OCI-LY3 (cell line): Measurements from ENCODE around the gene RORC.

Experiments used
- H2AFZ ChIP-seq: fragments of 200-600, 300-600 bp; shearing (Covaris generic); 2 replicates; pipeline ENCODE4 v1.6.0; 2014; ENCODE audit warnings: antibody characterized with exemption, low read depth, low read length
- H3K27ac ChIP-seq: fragments of 200-600, 300-600 bp; sonication (generic); 2 replicates; pipeline ENCODE4 v1.5.1; 2014; ENCODE audit warnings: mild to moderate bottlenecking, low read length, moderate library complexity, mixed read lengths
- H3K27me3 ChIP-seq: fragments of 200-600, 300-600 bp; sonication (generic); 2 replicates; pipeline ENCODE4 v1.6.1; 2014; ENCODE audit warnings: low read depth, low read length, mixed read lengths
- H3K36me3 ChIP-seq: fragments of 200-600, 300-600 bp; sonication (generic); replicated peaks from 2 replicates; pipeline ENCODE3; 2014; ENCODE audit warnings: low read depth, low read length, mixed read lengths
- H3K4me1 ChIP-seq: fragments of 300-600, 200-600 bp; sonication (generic); 2 replicates; pipeline ENCODE4 v1.6.1; 2014; ENCODE audit warnings: low read length, mixed read lengths
- H3K4me2 ChIP-seq: fragments of 200-600, 300-600 bp; sonication (generic); 2 replicates; pipeline ENCODE4 v1.6.1; 2014; ENCODE audit warnings: low read length, mixed read lengths
- H3K4me3 ChIP-seq: fragments of 300-600, 200-600 bp; sonication (generic); 2 replicates; pipeline ENCODE4 v1.5.1; 2014; ENCODE audit warnings: antibody characterized with exemption, mild to moderate bottlenecking, low read length, moderate library complexity
- H3K79me2 ChIP-seq: fragments of 300-600, 200-600 bp; shearing (Covaris generic); 2 replicates; pipeline ENCODE4 v1.6.1; 2014; ENCODE audit warnings: mild to moderate bottlenecking, low read length, mixed read lengths
- H3K9ac ChIP-seq: fragments of 300-600, 200-600 bp; shearing (Covaris generic); 2 replicates; pipeline ENCODE4 v1.6.0; 2014; ENCODE audit warnings: mild to moderate bottlenecking, low read length, moderate library complexity
- H3K9me3 ChIP-seq: fragments of 200-600, 300-600 bp; shearing (Covaris generic); 2 replicates; pipeline ENCODE4 v1.6.1; 2014; ENCODE audit warnings: low read length, mixed read lengths; ENCODE audit not compliant: insufficient read depth
- H4K20me1 ChIP-seq: fragments of 200-600, 300-600 bp; sonication (generic); 2 replicates; pipeline ENCODE4 v1.6.1; 2016; ENCODE audit warnings: low read length, mixed read lengths; ENCODE audit not compliant: insufficient read depth
- EZH2phosphoT487 ChIP-seq: fragments of 200-600 bp; shearing (Covaris generic); IDR thresholded peaks from 2 replicates; pipeline ENCODE4 v1.6.1; 2018; ENCODE audit warnings: antibody characterized with exemption, mixed run types, low read depth
- TF ChIP-seq, protein P1 (sequence below): fragments of 200-600, 300-600 bp; sonication (generic); IDR thresholded peaks from 2 replicates; pipeline ENCODE4 v1.5.1; 2014; ENCODE audit warnings: antibody characterized with exemption, low read length, low read depth

The RORC gene

DNA sequence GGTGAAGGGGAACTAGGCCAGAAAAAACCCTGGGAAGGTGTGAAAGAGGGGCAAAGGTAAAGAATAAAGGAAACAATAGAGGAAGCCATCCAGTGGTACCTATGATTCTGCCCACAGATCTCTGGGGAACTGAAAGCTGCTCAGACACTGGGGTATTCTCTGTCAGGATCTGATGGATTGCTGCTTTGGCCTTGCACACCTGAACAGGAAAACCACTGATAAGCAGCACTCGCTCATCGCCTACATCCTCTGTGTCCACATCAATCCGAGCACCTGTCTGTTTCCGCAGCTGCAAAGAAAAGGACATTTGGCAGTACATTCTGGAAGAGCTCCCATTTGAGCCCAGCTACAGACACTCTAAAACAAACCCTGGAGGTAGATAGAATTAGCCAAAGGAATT, 51.8 kb downstream of the RORC start:
- Histone ChIP-seq H3K27me3 (peaks cover 3% of the 10 kb centered on the region; the same call in 1 of the 2 replicates), H3K4me1 (0 out of 2 replicates have a peak, but pooled peaks cover 3% of the 10 kb centered on the region), H3K27ac (no peak overlapping the region), H2AFZ (no peak overlapping the region), H3K4me3 (no peak overlapping the region), H3K36me3 (peaks cover 11% of the 10 kb centered on the region), H3K9me3 (no peaks in the 10 kb centered on the region), H3K9ac (no peak overlapping the region), H3K4me2 (no peak overlapping the region), H3K79me2 (no peaks in the 10 kb centered on the region), H4K20me1 (no peaks in the 10 kb centered on the region)
- no peak for TF ChIP-seq EZH2phosphoT487
- TF ChIP-seq, protein P1, sequence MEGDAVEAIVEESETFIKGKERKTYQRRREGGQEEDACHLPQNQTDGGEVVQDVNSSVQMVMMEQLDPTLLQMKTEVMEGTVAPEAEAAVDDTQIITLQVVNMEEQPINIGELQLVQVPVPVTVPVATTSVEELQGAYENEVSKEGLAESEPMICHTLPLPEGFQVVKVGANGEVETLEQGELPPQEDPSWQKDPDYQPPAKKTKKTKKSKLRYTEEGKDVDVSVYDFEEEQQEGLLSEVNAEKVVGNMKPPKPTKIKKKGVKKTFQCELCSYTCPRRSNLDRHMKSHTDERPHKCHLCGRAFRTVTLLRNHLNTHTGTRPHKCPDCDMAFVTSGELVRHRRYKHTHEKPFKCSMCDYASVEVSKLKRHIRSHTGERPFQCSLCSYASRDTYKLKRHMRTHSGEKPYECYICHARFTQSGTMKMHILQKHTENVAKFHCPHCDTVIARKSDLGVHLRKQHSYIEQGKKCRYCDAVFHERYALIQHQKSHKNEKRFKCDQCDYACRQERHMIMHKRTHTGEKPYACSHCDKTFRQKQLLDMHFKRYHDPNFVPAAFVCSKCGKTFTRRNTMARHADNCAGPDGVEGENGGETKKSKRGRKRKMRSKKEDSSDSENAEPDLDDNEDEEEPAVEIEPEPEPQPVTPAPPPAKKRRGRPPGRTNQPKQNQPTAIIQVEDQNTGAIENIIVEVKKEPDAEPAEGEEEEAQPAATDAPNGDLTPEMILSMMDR, result no peak

DNA sequence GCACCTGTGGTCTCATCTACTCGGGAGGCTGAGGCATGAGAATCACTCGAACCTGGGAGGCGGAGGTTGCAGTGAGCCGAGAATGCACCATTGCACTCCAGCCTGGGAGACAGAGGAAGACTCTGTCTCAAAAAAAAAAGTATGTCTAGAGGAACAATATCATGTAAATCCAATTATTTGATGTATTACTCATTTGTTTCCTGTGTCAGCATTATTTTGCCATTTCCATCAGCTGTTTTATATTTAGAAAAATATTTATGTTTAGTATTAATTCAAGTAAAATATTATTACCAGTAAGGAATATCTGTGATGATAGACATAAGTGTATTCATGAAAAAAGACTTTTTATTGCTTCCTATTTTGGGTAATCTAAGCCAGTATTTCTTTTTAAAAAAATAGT, 54.3 kb downstream of the RORC start:
- Histone ChIP-seq H3K9ac (no peak overlapping the region), H3K79me2 (no peaks in the 10 kb centered on the region)

DNA sequence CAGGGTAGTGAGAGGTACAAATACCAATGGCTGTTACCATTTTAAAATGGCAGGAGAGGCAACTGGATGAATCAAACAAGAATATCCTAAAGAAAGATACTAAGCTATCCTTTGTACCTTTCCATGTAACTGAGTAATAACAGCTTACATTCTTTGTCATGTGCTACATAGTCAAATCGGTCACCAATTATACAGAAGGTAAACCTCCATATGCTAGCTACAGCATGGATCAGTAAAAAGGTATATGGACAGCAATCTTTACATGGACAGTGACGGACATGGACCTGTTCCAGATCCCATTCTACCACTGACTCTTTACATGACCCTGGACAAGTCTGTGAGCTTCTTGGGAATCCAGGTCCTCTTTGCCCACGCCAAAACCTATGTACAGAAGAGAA, 54.9 kb downstream of the RORC start:
- H3K4me2 ChIP-seq, result no peak overlapping the region
- no peak overlapping the region for H3K4me3 ChIP-seq
- H4K20me1 ChIP-seq, result no peaks in the 10 kb centered on the region
- no peak for TF ChIP-seq EZH2phosphoT487
- TF ChIP-seq, protein P1, result no peak
- H3K27me3 ChIP-seq, result no peaks in the 10 kb centered on the region
- H3K36me3 ChIP-seq, result peaks cover 11% of the 10 kb centered on the region
- H2AFZ ChIP-seq, result no peak overlapping the region
- H3K4me1 ChIP-seq, result 0 out of 2 replicates have a peak, but pooled peaks cover 3% of the 10 kb centered on the region
- no peaks in the 10 kb centered on the region for H3K79me2 ChIP-seq
- H3K27ac ChIP-seq, result no peak overlapping the region
- no peaks in the 10 kb centered on the region for H3K9me3 ChIP-seq
- H3K9ac ChIP-seq, result no peak overlapping the region

More for the DNA sequence above, 54.3 kb downstream of the RORC start:
- Histone ChIP-seq H3K4me3 (no peak overlapping the region), H3K36me3 (peaks cover 11% of the 10 kb centered on the region), H3K27me3 (no peaks in the 10 kb centered on the region), H3K4me2 (no peak overlapping the region), H3K9me3 (no peaks in the 10 kb centered on the region), H2AFZ (no peak overlapping the region), H3K4me1 (0 out of 2 replicates have a peak, but pooled peaks cover 3% of the 10 kb centered on the region), H4K20me1 (no peaks in the 10 kb centered on the region), H3K27ac (no peak overlapping the region)
- TF ChIP-seq, protein P1, result no peak
- TF ChIP-seq EZH2phosphoT487, result no peak

DNA sequence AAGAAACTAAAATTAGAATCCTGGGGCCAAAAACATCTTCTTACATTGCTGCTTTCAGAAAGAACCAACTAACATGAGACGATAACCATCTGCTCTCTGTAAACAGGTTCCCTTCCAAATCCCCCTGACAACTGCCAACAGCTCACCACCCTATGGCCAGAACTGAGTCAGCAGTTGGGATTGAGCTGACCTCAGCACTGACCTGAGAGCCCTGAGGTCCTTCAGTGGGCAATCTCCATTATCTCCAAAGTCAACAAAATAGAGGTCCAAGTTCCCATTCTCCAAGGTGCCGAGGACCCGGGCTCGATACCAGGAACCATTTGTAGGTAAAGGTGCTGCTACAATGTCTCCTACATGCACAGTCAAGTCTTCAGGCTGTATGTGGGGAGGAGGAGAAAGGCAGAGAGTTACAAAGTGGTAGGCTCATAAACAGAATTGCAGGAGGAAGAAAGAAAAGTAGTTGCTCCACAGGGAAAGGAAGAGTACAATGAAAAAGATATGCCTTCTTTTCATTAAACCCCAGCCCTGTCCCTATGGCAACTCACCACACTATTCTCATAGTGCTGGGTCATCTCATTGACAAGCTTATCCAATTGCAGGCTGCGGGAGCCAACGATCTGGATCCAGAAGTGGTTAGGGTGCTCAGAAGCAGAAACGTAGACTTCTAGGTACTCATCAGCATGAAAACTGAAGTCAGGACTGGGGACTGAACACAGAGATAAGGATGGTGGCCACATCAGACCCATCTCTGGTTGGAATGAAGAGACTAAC, 55.5 kb downstream of the RORC start:
- Histone ChIP-seq H4K20me1 (no peaks in the 10 kb centered on the region), H3K79me2 (no peaks in the 10 kb centered on the region), H3K27me3 (no peaks in the 10 kb centered on the region), H3K9me3 (no peaks in the 10 kb centered on the region), H3K27ac (no peak overlapping the region), H3K4me3 (no peak overlapping the region), H3K36me3 (peaks cover 11% of the 10 kb centered on the region), H3K9ac (no peak overlapping the region), H3K4me1 (0 out of 2 replicates have a peak, but pooled peaks cover 3% of the 10 kb centered on the region), H2AFZ (no peak overlapping the region), H3K4me2 (no peak overlapping the region)
- no peak for TF ChIP-seq EZH2phosphoT487
- TF ChIP-seq, protein P1, result no peak
